ENCODE data around the gene EEF1A1.
"Not testable (repeated sequence)": the region's sequence is repeated elsewhere in the genome, so short reads cannot be mapped to it uniquely, and the experiment has no call there.

The EEF1A1 gene

GRCh38 chr6:73534628-73535027 lies 13.8 kb upstream of the EEF1A1 start:
- no peak for DNase-seq

GRCh38 chr6:73532293-73532692 lies 11.5 kb upstream of the EEF1A1 start:
- DNase-seq, result no peak

GRCh38 chr6:73528897-73529296 lies 8.1 kb upstream of the EEF1A1 start:
- no peak for DNase-seq

GRCh38 chr6:73525546-73526330 lies 4.9 kb upstream of the EEF1A1 start:
- no peak for DNase-seq

DNA sequence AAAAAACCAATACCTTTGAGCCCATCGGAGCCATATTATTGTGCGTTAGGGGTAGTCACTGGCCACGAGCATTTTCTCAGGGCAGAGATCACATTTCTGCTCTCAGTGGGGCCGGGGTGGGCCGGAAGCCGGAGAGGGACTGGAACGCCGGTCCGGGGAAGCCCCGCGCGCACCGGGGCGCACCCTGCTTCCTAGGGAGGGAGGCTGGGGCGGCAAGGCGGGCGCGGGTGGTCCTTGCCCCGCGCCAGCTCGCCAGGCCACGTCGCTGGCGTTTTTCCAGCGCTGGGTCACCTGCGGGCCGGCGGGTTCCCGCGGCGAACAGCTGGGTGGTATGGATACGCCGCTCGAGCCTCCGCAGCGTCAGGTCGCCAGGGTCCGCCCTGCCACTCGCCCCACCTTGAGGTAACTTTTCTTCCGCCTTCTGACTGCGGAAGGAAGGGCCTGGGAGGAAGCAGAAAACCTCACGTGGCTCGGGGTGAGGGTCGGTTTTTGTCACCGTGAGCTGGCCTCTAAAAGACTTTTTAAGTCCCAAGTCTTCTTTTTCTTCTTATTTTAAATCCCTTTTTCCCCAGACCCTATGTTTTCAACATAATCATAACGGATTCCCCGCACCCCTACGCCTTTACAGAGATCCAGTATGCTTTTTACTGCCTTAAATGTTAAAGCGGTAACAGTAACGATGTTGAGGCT lies 2.7 kb upstream of the EEF1A1 start:
- peak; percentile 33 for DNase-seq

DNA sequence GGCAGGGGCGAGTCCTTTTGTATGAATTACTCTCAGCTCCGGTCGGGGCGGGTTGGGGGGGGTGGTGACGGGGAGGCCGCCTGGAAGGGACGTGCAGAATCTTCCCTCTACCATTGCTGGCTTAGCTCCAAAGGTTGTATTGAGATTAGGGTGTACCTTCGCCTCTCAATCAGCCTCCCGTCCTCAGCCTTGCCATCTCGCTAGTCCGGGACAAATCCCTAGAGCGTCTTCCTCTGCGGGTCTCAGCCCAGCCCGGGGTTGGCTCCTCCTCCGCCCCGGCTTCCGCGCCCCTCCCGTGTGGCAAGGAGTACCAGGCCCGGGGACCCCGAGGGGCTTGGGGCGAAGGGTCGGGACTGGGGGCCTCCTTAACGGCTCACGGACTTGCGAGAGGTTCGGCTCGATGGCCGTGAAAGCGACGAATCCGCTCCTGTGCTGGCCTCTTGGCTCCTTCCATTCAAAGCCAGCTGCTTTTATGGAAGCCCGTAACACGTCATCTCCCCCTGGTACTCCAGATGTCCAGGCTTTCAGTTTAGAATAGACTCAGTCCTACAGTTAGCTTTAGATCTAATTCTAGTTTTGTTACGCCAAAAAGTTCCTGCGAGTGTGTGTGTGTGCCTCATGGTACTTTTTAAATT lies 636 bp upstream of the EEF1A1 start:
- peak; percentile 93 for DNase-seq

DNA sequence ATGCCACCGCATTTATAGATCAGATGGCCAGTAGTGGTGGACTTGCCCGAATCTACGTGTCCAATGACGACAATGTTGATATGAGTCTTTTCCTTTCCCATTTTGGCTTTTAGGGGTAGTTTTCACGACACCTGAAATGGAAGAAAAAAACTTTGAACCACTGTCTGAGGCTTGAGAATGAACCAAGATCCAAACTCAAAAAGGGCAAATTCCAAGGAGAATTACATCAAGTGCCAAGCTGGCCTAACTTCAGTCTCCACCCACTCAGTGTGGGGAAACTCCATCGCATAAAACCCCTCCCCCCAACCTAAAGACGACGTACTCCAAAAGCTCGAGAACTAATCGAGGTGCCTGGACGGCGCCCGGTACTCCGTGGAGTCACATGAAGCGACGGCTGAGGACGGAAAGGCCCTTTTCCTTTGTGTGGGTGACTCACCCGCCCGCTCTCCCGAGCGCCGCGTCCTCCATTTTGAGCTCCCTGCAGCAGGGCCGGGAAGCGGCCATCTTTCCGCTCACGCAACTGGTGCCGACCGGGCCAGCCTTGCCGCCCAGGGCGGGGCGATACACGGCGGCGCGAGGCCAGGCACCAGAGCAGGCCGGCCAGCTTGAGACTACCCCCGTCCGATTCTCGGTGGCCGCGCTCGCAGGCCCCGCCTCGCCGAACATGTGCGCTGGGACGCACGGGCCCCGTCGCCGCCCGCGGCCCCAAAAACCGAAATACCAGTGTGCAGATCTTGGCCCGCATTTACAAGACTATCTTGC lies 725 bp downstream of the EEF1A1 start:
- DNase-seq, result peak; percentile 19

- not testable (repeated sequence) for DNase-seq
Observed at GRCh38 chr6:73518982-73519881, 1.6 kb downstream of the EEF1A1 start.

DNA sequence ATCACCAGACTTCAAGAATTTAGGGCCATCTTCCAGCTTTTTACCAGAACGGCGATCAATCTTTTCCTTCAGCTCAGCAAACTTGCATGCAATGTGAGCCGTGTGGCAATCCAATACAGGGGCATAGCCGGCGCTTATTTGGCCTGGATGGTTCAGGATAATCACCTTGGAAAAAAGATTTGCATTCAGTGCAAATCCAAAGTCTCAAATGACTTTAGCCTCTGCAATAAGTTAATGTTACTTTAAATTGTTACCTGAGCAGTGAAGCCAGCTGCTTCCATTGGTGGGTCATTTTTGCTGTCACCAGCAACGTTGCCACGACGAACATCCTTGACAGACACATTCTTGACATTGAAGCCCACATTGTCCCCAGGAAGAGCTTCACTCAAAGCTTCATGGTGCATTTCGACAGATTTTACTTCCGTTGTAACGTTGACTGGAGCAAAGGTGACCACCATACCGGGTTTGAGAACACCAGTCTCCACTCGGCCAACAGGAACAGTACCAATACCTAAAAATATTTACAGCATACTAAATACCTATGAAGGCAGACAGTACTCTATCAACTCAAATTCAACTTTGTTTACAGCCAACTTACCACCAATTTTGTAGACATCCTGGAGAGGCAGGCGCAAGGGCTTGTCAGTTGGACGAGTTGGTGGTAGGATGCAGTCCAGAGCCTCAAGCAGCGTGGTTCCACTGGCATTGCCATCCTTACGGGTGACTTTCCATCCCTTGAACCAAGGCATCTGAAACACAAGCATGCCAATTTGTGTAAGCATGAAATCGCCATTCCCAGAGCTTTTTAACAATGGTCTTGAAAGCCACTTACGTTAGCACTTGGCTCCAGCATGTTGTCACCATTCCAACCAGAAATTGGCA lies 2.5 kb downstream of the EEF1A1 start:
- not testable (repeated sequence) for DNase-seq

- no peak for DNase-seq
Observed at GRCh38 chr6:73516514-73517489, 4.0 kb downstream of the EEF1A1 start.

DNA sequence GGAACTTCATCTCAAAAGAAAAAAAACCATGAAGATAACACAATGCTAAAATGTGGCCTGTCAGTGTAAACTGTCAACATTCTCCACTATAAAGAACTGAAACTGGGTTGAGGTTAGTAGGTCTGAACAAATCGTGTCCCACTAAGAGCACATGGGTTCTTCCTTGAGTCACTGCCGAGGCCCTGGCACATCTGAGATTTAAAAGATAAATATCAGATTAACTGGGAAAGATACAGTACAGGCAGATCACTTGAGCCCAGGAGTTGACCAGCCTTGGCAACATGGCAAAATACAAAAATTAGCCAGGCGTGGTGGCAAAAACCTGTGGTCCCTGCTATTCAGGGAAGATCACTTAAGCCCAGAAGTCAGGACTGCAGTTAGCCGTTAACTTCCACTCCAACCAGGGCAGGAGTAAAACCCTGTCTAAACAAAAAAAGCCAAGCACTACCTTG lies 5.6 kb downstream of the EEF1A1 start:
- DNase-seq, result no peak

DNA sequence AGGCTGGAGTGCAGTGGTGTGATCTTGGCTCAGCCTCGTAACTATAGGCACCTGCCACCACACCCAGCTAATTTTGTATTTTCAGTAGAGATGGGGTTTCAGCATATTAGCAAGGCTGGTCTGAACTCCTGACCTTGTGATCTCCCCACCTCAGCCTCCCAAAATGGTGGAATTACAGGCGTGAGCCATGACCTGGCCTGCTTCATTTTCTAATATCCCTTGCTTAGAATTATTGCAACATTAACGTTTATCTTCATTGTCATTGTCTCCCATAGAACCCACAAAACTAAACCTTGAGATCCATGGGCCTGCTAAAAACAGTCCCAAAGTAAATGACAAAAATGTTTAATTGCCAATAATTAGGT lies 6.1 kb downstream of the EEF1A1 start:
- DNase-seq, result no peak

- DNase-seq, result no peak
Observed at GRCh38 chr6:73513496-73513854, 7.4 kb downstream of the EEF1A1 start.

DNA sequence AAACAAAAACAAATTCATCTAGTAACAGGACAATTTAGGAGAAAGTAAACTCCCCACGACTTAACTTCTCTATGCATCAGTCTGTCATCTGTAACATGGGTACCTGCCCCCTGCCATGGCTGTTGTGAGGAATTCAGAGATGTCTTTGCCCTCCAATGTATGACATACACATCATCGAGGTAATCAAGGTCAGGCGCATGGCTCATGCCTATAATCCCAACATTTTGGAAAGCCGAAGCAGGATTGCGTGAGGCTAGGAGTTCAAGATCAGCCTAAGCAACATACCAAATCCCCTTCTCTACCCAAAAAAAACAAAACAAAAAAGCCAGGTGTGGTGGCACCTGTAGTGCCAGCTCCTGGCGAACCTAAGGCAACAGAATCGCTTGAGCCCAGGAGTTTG lies 9.0 kb downstream of the EEF1A1 start:
- no peak for DNase-seq

DNA sequence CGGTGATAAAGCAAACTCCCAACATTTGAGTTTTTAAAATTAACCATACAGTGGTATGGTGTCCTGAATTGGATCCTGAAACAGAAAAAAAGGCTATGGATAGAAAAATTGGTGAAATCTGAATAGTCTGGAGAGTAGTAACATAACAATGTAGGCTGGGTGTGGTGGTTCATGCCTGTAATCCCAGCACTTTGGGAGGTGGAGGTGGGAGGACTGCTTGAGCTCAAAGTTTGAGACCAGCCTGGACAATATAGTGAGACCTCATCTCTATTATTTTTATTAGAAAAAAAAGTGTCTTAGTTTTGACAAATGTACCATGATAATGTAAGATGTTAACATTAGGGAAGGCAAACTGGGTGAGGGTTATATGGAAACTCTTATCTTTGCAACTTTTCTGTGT lies 11.0 kb downstream of the EEF1A1 start:
- DNase-seq, result no peak

DNA sequence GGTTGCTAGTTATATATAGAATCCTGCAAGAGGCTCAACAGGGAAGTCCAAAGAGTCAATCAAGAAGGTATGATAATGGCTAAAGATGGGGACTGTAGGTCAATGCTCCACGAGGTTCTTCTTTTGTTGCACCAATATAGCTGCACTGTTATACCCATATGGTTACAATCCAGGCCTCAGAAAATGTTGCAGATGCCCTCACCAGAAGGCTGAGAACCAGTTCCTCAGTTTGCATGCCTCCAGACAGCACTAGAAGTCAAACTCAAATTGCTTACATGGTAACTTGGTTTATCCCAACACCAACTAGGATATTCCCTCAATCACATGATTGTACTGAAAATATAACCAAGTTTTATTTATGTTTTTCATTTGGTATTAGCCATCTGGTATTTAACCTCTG lies 12.1 kb downstream of the EEF1A1 start:
- DNase-seq, result no peak

- DNase-seq, result no peak
Observed at GRCh38 chr6:73506246-73506645, 14.6 kb downstream of the EEF1A1 start.

GRCh38 chr6:73505705-73506104 lies 15.1 kb downstream of the EEF1A1 start:
- not testable (repeated sequence) for DNase-seq

GRCh38 chr6:73505142-73505541 lies 15.7 kb downstream of the EEF1A1 start:
- DNase-seq, result no peak

GRCh38 chr6:73504160-73504559 lies 16.7 kb downstream of the EEF1A1 start:
- no peak for DNase-seq
